PC-9 (cell line): ENCODE data around the gene TMEM43. TPM values are rescaled to one million over a fixed set of nuclear protein-coding genes. Genes with fewer than 3 reads are reported as not detected.

ENCODE experiments used
- BruUV-seq: library from RNA; stranded (reverse); fragments of 400-500 nt; replicated peaks from 2 replicates; lab custom pipeline; 2021; lab: Mats Ljungman, UMichigan
- CTCF ChIA-PET: fragments of 300-600 bp; sonication (Branson Sonifier 250); formaldehyde crosslinking; loops from one replicate; lab custom pipeline; 2022; ENCODE audit warnings: antibody characterized with exemption; lab: Charles Lee
- POLR2A ChIA-PET: fragments of 300-600 bp; sonication (Branson Sonifier 250); formaldehyde crosslinking; loops from one replicate; lab custom pipeline; 2022; ENCODE audit warnings: antibody characterized with exemption; ENCODE audit not compliant: unreplicated experiment; lab: Charles Lee
- DNase-seq, 2 experiments: peaks; one replicate each; pipeline versions ENCODE4 v3.0.0 to v3.0.0-alpha.2; 2015 to 2022; ENCODE audit warnings: mixed read lengths in 1 of 2
- H2AFZ ChIP-seq: fragments of 200-600 bp; sonication (generic); 2 replicates; pipeline ENCODE4 v1.8.1; 2017; ENCODE audit warnings: antibody characterized with exemption
- H3F3A ChIP-seq: fragments of 200-600 bp; sonication (generic); 2 replicates; pipeline ENCODE4 v1.8.1; 2017; ENCODE audit warnings: antibody characterized with exemption, mild to moderate bottlenecking, low read depth; ENCODE audit not compliant: insufficient read depth
- H3K27ac ChIP-seq: fragments of 200-600 bp; sonication (generic); 2 replicates; pipeline ENCODE4 v1.6.1; 2016; ENCODE audit warnings: mixed run types
- H3K27me3 ChIP-seq: fragments of 200-600 bp; sonication (generic); 2 replicates; pipeline ENCODE4 v1.6.1; 2016; ENCODE audit warnings: low read depth, mixed run types; ENCODE audit not compliant: insufficient read depth
- H3K36me3 ChIP-seq: fragments of 200-600 bp; sonication (generic); 2 replicates; pipeline ENCODE4 v1.6.1; 2016; ENCODE audit warnings: low read depth, mixed run types
- H3K4me1 ChIP-seq: fragments of 200-600 bp; sonication (generic); replicated peaks from 2 replicates; pipeline ENCODE4 v1.6.1; 2016; ENCODE audit warnings: mixed run types; ENCODE audit not compliant: insufficient read depth
- H3K4me2 ChIP-seq: fragments of 200-600 bp; sonication (generic); 2 replicates; pipeline ENCODE4 v1.6.1; 2017; ENCODE audit warnings: mixed run types
- H3K4me3 ChIP-seq: fragments of 200-600 bp; sonication (generic); 2 replicates; pipeline ENCODE4 v1.6.1; 2016; ENCODE audit warnings: mixed run types
- H3K79me2 ChIP-seq: fragments of 200-600 bp; sonication (generic); 2 replicates; pipeline ENCODE4 v1.6.1; 2017; ENCODE audit warnings: low read depth, mixed run types
- H3K9me2 ChIP-seq: fragments of 200-600 bp; sonication (generic); 2 replicates; pipeline ENCODE4 v1.8.1; 2017; ENCODE audit warnings: mild to moderate bottlenecking; ENCODE audit not compliant: insufficient read depth
- H3K9me3 ChIP-seq: fragments of 200-600 bp; sonication (generic); 2 replicates; pipeline ENCODE4 v1.8.1; 2016; ENCODE audit warnings: low read depth; ENCODE audit not compliant: insufficient read depth
- H4K20me1 ChIP-seq: fragments of 200-600 bp; sonication (generic); 2 replicates; pipeline ENCODE4 v1.8.1; 2017; ENCODE audit not compliant: insufficient read depth
- EZH2 ChIP-seq: fragments of 200-600 bp; sonication (generic); IDR thresholded peaks from 2 replicates; pipeline ENCODE4 v1.8.0; 2017; ENCODE audit warnings: antibody characterized with exemption, low read depth
- intact Hi-C: fragments of 100-400 bp; cut with micrococcal nuclease; formaldehyde crosslinking; loops from one replicate; pipeline ENCODE4 v1.10.0; 2022; ENCODE audit not compliant: unreplicated experiment
- total RNA-seq: library from RNA; stranded (reverse); gene quantifications from 2 replicates; pipeline ENCODE4 v1.2.3, GENCODE V29; 2021
- TF ChIP-seq, protein P1 (sequence below): fragments of 200-600 bp; sonication (generic); conservative IDR thresholded peaks from 2 replicates; pipeline ENCODE4 v1.6.1; 2017; ENCODE audit warnings: mixed run types, antibody characterized with exemption, mild to moderate bottlenecking, moderate library complexity

Gene TMEM43
- total RNA-seq, 1 experiment from 2014 or later, result 64.7 TPM

DNA sequence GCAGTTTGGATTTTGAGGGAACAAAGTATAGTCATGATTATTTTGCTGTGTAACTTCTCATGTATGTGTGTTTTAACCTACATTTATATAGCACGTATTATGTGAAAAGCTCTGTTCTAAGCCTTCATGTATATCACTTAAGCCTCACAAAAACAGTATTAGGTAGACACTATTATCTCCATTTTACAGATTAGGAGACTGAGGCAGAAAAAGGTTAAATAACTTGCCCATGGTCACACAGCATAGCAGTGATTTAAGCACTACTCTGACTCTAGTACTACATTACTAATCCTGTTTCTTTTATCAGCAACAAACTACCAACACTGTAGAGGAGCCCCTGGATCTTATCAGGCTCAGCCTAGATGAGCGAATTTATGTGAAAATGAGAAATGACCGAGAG, 56.4 kb downstream of the TMEM43 start:
- no peak overlapping the region for H3K4me3 ChIP-seq
- DNase-seq, result no peak
- TF ChIP-seq, protein P1, sequence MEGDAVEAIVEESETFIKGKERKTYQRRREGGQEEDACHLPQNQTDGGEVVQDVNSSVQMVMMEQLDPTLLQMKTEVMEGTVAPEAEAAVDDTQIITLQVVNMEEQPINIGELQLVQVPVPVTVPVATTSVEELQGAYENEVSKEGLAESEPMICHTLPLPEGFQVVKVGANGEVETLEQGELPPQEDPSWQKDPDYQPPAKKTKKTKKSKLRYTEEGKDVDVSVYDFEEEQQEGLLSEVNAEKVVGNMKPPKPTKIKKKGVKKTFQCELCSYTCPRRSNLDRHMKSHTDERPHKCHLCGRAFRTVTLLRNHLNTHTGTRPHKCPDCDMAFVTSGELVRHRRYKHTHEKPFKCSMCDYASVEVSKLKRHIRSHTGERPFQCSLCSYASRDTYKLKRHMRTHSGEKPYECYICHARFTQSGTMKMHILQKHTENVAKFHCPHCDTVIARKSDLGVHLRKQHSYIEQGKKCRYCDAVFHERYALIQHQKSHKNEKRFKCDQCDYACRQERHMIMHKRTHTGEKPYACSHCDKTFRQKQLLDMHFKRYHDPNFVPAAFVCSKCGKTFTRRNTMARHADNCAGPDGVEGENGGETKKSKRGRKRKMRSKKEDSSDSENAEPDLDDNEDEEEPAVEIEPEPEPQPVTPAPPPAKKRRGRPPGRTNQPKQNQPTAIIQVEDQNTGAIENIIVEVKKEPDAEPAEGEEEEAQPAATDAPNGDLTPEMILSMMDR, result no peak
- TF ChIP-seq EZH2, result no peak
- H3K9me3 ChIP-seq, result no peaks in the 10 kb centered on the region
- H3K27ac ChIP-seq, result no peak overlapping the region
- peaks cover 36% of the 10 kb centered on the region for H3K36me3 ChIP-seq
- CTCF ChIA-PET, result no interaction called here
- POLR2A ChIA-PET, result no interaction called here
- peaks cover 5% of the 10 kb centered on the region; the same call in 1 of the 2 replicates for H3F3A ChIP-seq
- H3K9me2 ChIP-seq, result no peaks in the 10 kb centered on the region
- intact Hi-C loops, result no loop called here
- no peaks in the 10 kb centered on the region for H3K27me3 ChIP-seq
- no peak overlapping the region for H3K4me2 ChIP-seq
- 0 out of 2 replicates have a peak, but pooled peaks cover 3% of the 10 kb centered on the region for H4K20me1 ChIP-seq
- peaks cover 57% of the 10 kb centered on the region for H3K79me2 ChIP-seq
- H2AFZ ChIP-seq, result no peak overlapping the region
- H3K4me1 ChIP-seq, result peaks cover 19% of the 10 kb centered on the region
- BruUV-seq, result no TSS peak

DNA sequence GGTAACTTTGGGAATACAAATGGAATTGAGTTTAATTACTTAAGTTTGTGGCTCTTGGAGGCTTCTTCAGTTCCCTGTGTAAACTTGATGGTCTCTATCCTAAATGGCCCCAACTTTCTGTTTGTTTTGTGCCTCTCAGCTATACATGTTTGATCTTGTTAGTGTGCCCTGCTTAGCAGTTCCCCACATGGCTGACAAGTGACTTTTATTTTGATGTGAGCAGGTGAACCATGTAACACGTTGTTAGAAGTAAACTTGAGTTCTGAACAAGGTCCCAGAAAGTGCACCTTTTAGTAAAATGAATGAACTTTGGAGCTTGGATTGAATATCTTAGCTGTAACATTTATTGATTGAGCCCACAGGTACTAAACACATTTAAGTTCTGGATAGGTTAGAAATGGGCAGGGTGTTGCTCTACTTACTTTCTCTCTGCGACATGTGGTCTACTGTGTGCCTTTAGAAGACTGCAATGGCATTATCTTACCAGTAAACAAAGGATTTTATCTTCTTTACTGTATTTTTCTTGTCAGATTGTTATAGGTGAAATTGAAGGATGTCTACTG, 58.2 kb downstream of the TMEM43 start:
- Histone ChIP-seq H3K36me3 (peaks cover 46% of the 10 kb centered on the region), H3K9me3 (no peaks in the 10 kb centered on the region), H3K4me2 (no peak overlapping the region), H3K27me3 (no peaks in the 10 kb centered on the region), H3K4me3 (no peak overlapping the region), H3K27ac (no peak overlapping the region), H3K4me1 (peaks cover 11% of the 10 kb centered on the region), H3F3A (peaks cover 5% of the 10 kb centered on the region; the same call in 1 of the 2 replicates), H4K20me1 (0 out of 2 replicates have a peak, but pooled peaks cover 3% of the 10 kb centered on the region), H3K79me2 (peaks cover 45% of the 10 kb centered on the region), H3K9me2 (no peaks in the 10 kb centered on the region), H2AFZ (no peak overlapping the region)
- intact Hi-C loops, result no loop called here
- TF ChIP-seq, protein P1, result no peak
- no peak for TF ChIP-seq EZH2
- POLR2A ChIA-PET, result interaction anchor here (0.6 kb wide), 1 partner anchor 184 kb away, joined by 3 read pairs; no protein-coding TSS in a partner anchor
- CTCF ChIA-PET, result interaction anchor here (0.6 kb wide), 1 partner anchor 78 kb away, joined by 4 read pairs; no protein-coding TSS in a partner anchor
- no TSS peak for BruUV-seq
- no peak for DNase-seq

DNA sequence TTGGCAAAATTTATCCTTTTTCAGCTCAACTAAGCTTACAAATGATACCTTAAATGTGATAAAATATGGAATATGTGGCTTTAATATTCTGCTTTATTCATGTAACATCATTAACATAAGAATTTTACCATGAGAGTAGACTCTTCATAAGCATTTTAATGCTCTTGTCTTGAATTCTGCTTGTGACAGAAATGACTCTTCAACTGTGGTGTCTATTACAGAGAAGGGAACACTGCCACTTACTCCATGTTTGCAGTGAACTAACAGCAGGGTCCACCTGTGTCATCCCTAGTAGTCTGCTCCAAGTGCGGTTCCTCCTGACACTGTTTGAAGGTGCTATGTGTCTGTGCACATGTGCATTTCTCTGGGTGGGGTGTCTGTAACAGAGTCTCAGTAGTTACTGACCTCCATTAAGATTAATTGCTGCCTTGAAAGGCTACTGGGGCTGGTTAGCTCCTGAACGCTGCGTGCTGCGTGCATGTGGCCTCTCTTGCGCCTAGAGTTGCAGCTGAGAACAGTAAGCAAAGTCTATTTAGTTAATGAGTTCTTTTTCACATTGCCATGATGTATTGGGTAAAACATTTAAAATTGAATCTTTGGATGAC, 62.1 kb downstream of the TMEM43 start:
- Histone ChIP-seq H3F3A (peaks cover 3% of the 10 kb centered on the region; the same call in 1 of the 2 replicates), H3K36me3 (peaks cover 46% of the 10 kb centered on the region), H3K4me1 (no peaks in the 10 kb centered on the region), H3K4me3 (no peak overlapping the region), H2AFZ (no peak overlapping the region), H4K20me1 (0 out of 2 replicates have a peak, but pooled peaks cover 3% of the 10 kb centered on the region), H3K79me2 (peaks cover 49% of the 10 kb centered on the region), H3K27me3 (no peaks in the 10 kb centered on the region), H3K9me3 (no peaks in the 10 kb centered on the region), H3K9me2 (no peaks in the 10 kb centered on the region), H3K4me2 (no peak overlapping the region), H3K27ac (no peak overlapping the region)
- intact Hi-C loops, result no loop called here
- CTCF ChIA-PET, result no interaction called here
- DNase-seq, result no peak
- POLR2A ChIA-PET, result no interaction called here
- no peak for TF ChIP-seq EZH2
- TF ChIP-seq, protein P1, result no peak
- BruUV-seq, result no TSS peak
